ENCODE results near the gene NPR2.

The NPR2 gene

DNA sequence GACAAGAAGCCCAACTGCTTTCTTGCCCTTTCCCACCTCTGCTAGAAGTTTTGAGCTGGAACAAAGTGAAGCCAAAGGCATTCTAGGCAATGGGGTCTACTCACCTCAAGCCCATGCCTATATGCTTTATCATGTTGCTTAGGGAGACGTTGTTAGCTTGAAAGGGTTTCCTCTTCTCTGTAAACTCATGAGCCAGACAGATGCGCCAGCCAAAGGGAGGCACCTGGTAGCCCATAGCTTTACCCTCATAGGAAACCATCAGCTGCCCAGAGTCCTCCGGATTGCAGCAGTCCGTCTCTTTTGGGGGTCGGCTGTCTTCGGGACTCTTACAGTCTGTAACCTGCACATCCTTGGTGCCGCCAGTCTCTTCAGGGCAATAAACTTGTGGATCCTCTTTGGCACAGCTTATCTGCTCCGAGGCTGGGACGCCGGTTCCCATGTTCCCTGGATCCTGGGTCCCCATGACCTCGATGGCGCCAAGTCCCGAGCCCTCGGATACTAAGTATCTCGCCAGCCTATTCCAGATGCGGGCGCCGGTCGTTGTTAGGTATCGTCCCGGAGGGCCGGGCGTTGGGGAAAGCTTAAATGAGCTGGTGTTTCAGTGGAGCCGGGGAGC lies 43.0 kb upstream of the NPR2 start:
- DNase-seq (ENCODE audit: low spot score): no peak

DNA sequence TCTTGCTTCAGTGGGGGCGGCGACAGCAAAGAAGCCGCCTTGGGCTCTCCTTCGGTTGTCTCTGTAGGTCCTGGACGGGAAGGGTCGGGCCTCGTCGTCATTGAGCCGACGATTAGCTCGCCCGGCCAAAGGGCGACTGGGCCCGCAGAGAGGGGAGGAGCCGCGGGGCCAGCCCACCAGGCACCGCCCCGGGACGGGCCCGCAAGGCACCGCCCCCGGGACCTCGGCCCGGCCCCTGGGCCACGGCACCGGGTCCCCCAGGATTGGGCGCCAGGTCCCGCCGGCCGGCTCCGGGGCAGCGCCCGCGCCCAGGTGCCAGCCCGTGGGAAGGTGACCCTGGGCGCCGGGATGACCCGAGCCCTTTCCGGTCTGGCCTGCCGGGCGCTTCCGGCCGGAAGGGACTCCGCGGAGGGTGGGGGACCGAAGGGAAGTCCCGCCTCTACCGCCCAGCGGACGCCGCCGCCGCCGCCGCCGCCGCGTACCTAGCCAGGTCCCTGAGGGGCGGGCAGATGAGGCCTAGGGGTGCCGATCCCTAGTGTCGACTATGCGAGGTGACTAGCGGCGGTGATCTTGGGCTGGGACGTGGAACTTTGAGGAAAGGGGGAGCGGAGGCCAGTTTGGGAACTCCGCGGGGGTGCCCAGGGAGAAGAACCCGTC lies 42.4 kb upstream of the NPR2 start, which contains the start of the genes GBA2 and RGP1:
TSS of gene GBA2 (minus strand) at position 371 of the 657 bp plus-strand sequence. CDS start 524 bp downstream, outside the sequence.
TSS of gene RGP1 (plus strand) at position 430 of the 657 bp plus-strand sequence. CDS start 469 bp downstream, outside the sequence.
- in situ Hi-C loops (cut with MboI; ENCODE audit: low pct_unique_long_range_greater_than_20kb, low sequenced_read_pairs, unreplicated experiment): no loop called here
- TF ChIP-seq, protein P1, sequence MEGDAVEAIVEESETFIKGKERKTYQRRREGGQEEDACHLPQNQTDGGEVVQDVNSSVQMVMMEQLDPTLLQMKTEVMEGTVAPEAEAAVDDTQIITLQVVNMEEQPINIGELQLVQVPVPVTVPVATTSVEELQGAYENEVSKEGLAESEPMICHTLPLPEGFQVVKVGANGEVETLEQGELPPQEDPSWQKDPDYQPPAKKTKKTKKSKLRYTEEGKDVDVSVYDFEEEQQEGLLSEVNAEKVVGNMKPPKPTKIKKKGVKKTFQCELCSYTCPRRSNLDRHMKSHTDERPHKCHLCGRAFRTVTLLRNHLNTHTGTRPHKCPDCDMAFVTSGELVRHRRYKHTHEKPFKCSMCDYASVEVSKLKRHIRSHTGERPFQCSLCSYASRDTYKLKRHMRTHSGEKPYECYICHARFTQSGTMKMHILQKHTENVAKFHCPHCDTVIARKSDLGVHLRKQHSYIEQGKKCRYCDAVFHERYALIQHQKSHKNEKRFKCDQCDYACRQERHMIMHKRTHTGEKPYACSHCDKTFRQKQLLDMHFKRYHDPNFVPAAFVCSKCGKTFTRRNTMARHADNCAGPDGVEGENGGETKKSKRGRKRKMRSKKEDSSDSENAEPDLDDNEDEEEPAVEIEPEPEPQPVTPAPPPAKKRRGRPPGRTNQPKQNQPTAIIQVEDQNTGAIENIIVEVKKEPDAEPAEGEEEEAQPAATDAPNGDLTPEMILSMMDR (IDR thresholded peaks at IDR 0.05; ENCODE audit: extremely low read depth, insufficient read depth, missing control alignments): no peak

More for the DNA sequence above, 43.0 kb upstream of the NPR2 start:
- in situ Hi-C loops (cut with MboI; ENCODE audit: low pct_unique_long_range_greater_than_20kb, low sequenced_read_pairs, unreplicated experiment): no loop called here
- TF ChIP-seq, protein P1 (IDR thresholded peaks at IDR 0.05; ENCODE audit: extremely low read depth, insufficient read depth, missing control alignments): no peak

DNA sequence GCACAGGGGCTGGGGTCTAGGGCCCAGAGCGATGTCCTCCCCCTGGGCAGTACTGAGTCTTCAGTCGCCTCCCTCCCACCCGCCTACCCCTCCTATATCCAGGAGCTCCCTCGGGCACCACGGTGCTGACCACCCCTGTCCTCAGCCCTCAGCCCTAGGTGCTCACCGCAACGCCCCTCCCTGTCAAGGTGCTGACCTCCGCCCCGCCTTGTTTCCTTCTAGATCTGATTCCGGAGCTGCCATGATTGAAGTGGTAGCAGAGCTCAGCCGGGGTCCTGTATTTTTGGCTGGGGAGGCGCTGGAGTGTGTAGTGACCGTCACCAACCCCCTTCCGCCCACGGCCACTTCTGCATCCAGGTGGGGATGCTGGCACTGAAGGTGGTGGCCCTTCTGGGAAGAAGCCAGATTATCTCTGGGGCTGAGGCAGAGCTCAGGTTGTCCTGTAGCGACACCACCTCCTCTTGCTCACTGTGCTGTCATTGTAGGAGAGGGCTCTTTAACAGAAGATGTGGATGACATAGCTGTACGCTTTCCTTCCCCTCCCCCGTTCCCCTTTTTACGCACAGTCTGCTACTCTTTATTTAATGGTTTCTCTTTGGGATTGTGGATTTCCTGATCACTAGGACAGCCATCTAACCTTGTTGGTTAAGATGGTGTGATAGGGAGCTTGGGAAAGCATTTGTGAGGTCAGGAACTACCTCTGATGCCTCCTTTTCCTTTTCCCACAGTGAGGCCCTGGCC lies 41.7 kb upstream of the NPR2 start:
- TF ChIP-seq, protein P1 (IDR thresholded peaks at IDR 0.05; ENCODE audit: extremely low read depth, insufficient read depth, missing control alignments): no peak
- in situ Hi-C loops (cut with MboI; ENCODE audit: low pct_unique_long_range_greater_than_20kb, low sequenced_read_pairs, unreplicated experiment): no loop called here
- DNase-seq (ENCODE audit: low spot score): peak; percentile 45

More for the DNA sequence above, 42.4 kb upstream of the NPR2 start, which contains the start of the genes GBA2 and RGP1:
- peak; percentile 87 for DNase-seq (ENCODE audit: low spot score)

DNA sequence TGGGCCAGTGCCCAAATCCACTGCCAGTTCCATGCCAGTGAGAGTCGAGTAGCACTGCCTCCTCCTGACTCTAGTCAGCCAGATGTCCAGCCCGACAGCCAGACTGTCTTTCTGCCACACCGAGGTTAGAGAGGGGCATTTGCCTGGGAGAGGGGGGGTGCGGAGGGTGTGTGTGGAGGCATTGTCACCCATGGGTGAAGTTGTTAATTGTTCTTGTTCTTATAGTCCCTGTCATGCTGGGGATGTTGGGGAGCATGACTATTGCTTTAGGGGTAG lies 41.2 kb upstream of the NPR2 start:
- DNase-seq (ENCODE audit: low spot score): no peak

DNA sequence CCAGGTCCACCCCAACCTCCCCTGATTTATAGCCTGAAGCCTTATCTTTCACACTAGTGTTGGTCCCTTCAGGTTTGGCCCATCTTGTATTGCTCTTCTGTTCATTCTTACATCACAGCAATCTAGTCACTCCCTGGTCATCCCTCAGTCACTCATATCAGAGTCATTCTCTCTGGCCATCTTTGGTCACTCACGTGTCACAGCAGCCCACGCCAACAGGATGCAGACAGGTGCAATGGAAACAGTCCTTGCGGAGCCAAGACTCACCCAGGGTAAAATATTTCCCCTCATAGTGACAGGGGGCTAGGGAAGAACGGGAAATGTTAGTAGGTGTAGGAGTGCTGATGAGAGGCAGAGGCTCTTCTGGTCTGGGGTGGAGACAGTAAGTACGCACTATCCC lies 37.9 kb upstream of the NPR2 start:
- DNase-seq (ENCODE audit: low spot score): no peak
- TF ChIP-seq, protein P1 (IDR thresholded peaks at IDR 0.05; ENCODE audit: extremely low read depth, insufficient read depth, missing control alignments): no peak
- in situ Hi-C loops (cut with MboI; ENCODE audit: low pct_unique_long_range_greater_than_20kb, low sequenced_read_pairs, unreplicated experiment): no loop called here

More for the DNA sequence above, 41.2 kb upstream of the NPR2 start:
- in situ Hi-C loops (cut with MboI; ENCODE audit: low pct_unique_long_range_greater_than_20kb, low sequenced_read_pairs, unreplicated experiment): no loop called here
- TF ChIP-seq, protein P1 (IDR thresholded peaks at IDR 0.05; ENCODE audit: extremely low read depth, insufficient read depth, missing control alignments): no peak

DNA sequence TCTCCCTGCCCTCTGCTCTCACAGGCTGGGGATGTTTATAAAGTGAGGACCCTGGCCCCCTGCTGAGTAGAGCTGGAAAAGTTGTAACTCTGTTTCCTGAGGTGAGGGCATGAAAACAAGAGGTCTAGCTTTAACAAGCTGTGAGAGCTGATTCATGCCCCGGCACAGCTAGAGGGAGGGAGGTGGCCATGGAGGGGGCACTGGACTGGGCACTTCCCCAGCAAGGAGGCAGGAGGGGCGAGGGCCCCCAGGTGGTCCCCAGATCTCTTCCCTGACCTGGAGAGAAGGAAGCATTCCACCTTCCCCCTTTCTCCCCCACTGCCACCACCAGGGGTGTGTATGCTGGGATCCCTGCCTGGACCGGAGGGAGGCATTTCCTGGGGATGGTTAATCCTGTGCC lies 37.1 kb upstream of the NPR2 start, which contains the start of gene MSMP:
TSS of gene MSMP (minus strand) at position 13 of the 400 bp plus-strand sequence. CDS start 147 bp downstream, outside the sequence.
- in situ Hi-C loops (cut with MboI; ENCODE audit: low pct_unique_long_range_greater_than_20kb, low sequenced_read_pairs, unreplicated experiment): no loop called here
- TF ChIP-seq, protein P1 (IDR thresholded peaks at IDR 0.05; ENCODE audit: extremely low read depth, insufficient read depth, missing control alignments): no peak
- DNase-seq (ENCODE audit: low spot score): no peak
